Spleen (tissue), 7 donors: ENCODE measurements around the gene PLEKHN1.

Experiments
- CTCF ChIP-seq, 11 experiments: fragments of 200-600 bp in 7 of 11; fragments of 450-650 bp in 4 of 11; sonication (generic) in 4 of 11; IDR thresholded peaks in 8 of 11; conservative IDR thresholded peaks in 3 of 11; 1 replicate in 7 of 11; 2 replicates in 4 of 11; pipeline versions ENCODE4 v1.4.0 to v1.8.0; 2016 to 2021; ENCODE audit warnings: antibody characterized with exemption in 11 of 11, inconsistent platforms in 4 of 11, mild to moderate bottlenecking in 1 of 11
- POLR2A ChIP-seq, 3 donors: fragments of 450-650 bp; IDR thresholded peaks; one replicate each; pipeline ENCODE4 v1.5.1; 2017; ENCODE audit warnings: antibody characterized with exemption in 3 of 3, mild to moderate bottlenecking in 1 of 3
- POLR2AphosphoS5 ChIP-seq, 3 donors: sonication (generic); formaldehyde crosslinking; IDR thresholded peaks; one replicate each; pipeline ENCODE4 v1.5.1; 2017; ENCODE audit warnings: antibody characterized with exemption in 3 of 3
- donor health status: DM: no; HTN: no; CAD: no; lungs with moderate emphysema.
- donor health status: DM: no; HTN: no; CAD: no.
- donor health status: DM: no; HTN: no; CAD: no.

- TF ChIP-seq CTCF (IDR thresholded peaks at IDR 0.05 in 8 of 11, conservative IDR thresholded peaks at IDR 0.05 in 3 of 11): no peak
- TF ChIP-seq POLR2AphosphoS5 (IDR thresholded peaks at IDR 0.05): no peak
- TF ChIP-seq POLR2A (IDR thresholded peaks at IDR 0.05): no peak
These were observed 27.2 kb downstream of the PLEKHN1 start for GRCh38 chr1:993379-993995.
